HG02763 (cell line): ENCODE results near the gene SEC23B.
"Not testable (repeated sequence)": the region's sequence is repeated elsewhere in the genome, so short reads cannot be mapped to it uniquely, and the experiment has no call there.

ENCODE experiments used
- ATAC-seq: cut with Tn5 transposase; IDR thresholded peaks from one replicate; pipeline ENCODE4 v1.9.1; 2021; ENCODE audit warnings: mild to moderate bottlenecking, moderate library complexity; ENCODE audit not compliant: unreplicated experiment

The SEC23B gene

GRCh38 chr20:18507218-18508191 lies at the start of gene SEC23B:
Gene SEC23B (plus strand): TSS chr20:18507940. CDS start chr20:18510836, 2,896 bp downstream.
- ATAC-seq: peak; percentile 97

- no peak for ATAC-seq
Measured at GRCh38 chr20:18465536-18466200, 42.1 kb upstream of the SEC23B start.

GRCh38 chr20:18466574-18466893 lies 41.2 kb upstream of the SEC23B start:
- peak; percentile 23 for ATAC-seq

GRCh38 chr20:18466894-18467730 lies 40.6 kb upstream of the SEC23B start, which contains the start of the genes DZANK1 and POLR3F:
Gene DZANK1 (minus strand): TSS chr20:18467030. CDS start chr20:18465358, 1,672 bp downstream.
Gene POLR3F (plus strand): TSS chr20:18467390. CDS start chr20:18467507, 117 bp downstream.
- ATAC-seq: peak; percentile 98

DNA sequence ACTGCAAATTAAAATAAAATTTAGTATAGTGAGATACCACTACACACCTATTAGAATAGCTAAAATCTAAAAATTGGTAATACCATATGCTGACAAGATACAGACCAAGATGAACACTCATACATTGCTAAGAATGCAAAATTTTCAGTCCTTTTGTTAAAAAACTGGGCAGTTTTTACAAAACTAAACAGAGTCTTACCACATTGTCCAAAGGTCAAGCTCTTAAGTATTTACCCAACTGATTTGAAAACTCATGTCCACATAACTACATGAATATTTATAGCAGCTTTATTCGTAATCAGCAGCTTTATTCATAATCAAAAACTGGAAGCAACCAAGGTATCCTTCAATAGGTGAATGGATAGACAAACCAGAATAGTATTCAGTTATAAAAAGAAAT lies 30.5 kb upstream of the SEC23B start:
- no peak for ATAC-seq

- ATAC-seq: no peak
Measured at GRCh38 chr20:18477821-18478220, 29.9 kb upstream of the SEC23B start.

DNA sequence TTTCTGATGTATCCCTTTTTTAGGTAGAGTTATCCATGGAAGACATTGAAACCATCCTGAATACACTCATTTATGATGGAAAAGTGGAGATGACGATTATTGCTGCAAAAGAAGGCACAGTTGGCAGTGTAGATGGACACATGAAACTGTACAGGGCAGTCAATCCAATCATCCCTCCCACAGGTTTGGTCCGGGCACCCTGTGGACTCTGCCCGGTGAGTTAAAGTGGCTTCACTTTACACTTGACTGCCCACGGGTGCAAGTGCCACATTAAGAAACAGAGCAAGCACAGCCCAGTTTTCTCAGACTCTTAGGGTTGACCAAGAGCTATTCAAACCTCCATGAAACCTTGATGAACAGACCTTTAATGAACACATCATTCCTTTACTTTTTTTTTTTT lies 26.1 kb upstream of the SEC23B start:
- no peak for ATAC-seq

DNA sequence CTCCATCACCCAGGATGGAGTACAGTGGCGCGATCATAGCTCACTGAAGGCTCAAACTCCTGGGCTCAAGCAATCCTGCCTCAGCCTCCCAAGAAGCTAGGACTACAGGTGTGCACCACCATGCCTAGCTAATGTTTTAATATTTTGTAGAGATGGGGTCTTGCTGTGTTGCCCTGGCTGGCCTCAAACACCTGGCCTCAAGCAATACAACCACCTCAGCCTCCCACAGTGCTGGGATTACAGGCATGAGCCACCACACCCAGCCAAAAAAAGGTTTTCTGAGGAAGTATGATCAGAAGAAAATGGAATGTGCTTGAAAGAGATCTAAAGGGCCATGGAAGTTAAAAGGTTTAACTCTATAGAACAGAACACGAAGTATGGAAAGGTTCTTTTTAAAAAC lies 19.4 kb upstream of the SEC23B start:
- no peak for ATAC-seq

- ATAC-seq: no peak
Measured at GRCh38 chr20:18496042-18496441, 11.7 kb upstream of the SEC23B start.

DNA sequence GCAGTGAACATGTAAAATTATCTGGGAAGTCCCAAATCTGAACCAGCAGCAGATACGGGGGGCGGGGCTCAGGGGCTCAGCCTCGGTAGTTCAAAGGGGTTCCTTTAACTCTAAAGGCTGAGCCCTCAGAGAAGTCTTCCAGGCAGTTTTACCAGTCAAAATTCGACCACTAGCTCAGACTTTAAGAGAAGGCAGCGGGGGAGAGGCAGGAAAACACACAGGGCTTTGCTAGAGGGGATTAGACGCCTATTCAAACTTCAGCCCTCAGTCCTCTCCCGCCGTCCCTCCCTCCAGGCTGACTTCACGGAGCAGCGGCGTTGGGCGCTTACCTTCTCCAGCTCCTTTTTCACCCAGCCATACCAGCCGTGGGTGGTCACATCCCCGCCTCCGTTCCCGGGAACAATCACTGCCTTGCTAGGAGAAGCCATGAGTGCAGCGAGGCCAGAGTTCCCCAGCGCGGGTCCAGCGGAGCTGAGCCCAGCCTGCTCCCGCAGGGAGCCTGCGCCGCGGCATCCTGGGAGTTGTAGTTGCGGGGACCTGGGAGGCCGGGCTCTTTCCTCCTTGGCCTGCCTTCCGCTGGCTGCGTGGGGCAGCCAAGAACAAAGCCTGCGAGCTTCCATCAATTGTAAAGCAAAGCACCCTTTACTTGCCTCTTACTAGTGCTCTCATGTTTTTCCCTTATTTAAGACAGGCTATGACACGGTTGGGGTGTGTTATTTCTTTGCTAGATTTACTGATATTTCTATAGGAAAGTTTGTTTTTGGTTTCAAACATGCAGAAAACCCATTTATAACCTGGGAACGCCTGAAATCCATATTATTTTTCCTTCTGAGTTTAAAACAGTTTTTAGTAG lies 10.8 kb upstream of the SEC23B start, which contains the start of gene RBBP9:
TSS of gene RBBP9 (minus strand) at position 486 of the 853 bp plus-strand sequence. CDS start at position 428, 58 bp downstream.
- ATAC-seq: peak; percentile 98

GRCh38 chr20:18497603-18498002 lies 10.1 kb upstream of the SEC23B start:
- no peak for ATAC-seq

GRCh38 chr20:18501672-18502071 lies 6.1 kb upstream of the SEC23B start:
- ATAC-seq: not testable (repeated sequence)

DNA sequence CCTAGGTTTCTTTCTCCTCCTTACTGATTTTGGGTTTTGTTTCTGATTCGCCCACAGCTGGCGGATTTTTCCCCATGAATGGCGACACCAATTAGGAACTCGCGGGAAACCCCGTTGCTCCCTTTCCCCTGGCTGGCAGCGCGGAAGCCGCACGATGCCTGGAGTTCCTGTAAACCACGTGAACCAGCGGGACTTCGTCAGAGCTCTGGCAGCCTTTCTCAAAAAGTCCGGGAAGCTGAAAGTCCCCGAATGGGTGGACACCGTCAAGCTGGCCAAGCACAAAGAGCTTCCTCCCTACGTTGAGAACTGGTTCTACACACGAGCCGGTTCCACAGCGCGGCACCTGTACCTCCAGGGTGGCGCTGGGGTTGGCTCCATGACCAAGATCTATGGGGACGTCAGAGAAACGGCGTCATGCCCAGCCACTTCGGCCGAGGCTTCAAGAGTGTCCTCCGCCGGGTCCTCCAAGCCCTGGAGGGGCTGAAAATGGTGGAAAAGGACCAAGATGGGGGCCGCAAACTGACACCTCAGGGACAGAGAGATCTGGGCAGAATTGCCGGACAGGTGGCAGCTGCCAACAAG lies 3.2 kb upstream of the SEC23B start:
- no peak for ATAC-seq

- ATAC-seq: no peak
Measured at GRCh38 chr20:18506744-18507143, 996 bp upstream of the SEC23B start.

- no peak for ATAC-seq
Measured at GRCh38 chr20:18511571-18511970, 3.8 kb downstream of the SEC23B start.

DNA sequence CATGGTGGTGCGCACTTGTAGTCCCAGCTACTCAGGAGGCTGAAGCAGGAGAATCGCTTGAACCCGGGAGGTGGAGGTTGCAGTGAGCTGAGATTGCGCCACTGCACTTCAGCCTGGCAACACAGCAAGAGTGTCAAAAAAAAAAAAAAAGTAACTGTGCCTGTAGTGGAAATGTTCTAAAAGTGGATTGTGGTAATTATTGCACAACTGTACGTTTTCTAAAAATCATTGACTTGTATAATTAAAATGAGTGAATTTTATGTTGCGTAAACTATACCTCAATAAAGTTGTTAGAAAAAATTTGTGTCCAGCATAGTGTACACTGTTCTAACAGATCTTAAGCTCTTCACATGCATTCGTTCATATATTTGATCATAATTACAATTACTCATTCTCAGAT lies 5.5 kb downstream of the SEC23B start:
- no peak for ATAC-seq

DNA sequence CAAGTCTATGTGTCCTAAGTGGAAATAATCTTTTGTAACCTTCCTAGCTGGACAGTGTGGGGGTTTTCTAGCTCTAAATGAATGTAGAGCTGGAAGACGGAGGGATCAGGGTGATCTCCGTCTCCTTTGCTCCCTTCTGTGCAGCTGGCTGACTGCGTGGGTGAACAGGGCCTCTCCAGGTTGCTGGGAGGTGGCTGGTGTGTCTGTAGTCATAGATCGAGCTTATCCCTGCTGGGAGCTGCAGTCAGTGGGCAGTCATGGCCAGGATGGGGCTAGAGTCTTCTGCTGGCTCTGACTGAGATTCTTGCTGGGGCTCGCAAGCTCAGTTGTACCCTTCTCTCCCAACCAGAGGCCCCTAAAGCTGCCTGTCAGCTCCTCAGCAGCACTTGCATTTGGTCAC lies 6.4 kb downstream of the SEC23B start:
- no peak for ATAC-seq

GRCh38 chr20:18515973-18516372 lies 8.2 kb downstream of the SEC23B start:
- ATAC-seq: no peak

DNA sequence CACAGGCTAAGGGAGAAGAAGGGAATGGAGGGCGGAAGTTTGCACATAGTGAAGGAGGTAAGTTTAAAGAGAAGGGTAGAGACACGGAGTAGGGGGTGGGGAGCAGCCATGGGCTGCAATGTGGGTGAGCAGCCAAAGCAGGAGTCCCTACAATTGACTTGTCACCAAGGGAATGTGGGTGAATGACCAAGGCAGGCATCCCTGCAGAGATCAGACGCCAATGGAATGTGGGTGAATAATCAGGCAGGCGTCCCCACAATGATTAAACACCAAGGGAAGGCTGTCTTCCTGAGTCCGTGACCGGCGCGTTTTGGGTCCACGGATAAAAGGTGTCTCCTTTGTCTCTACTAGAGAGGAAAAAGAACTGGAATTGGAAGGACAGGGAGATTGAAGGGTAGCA lies 14.3 kb downstream of the SEC23B start:
- not testable (repeated sequence) for ATAC-seq

- ATAC-seq: no peak
Measured at GRCh38 chr20:18523066-18523465, 15.3 kb downstream of the SEC23B start.
